B cell (primary cell): ENCODE measurements around the gene PCSK9. TPM values are rescaled to one million over a fixed set of nuclear protein-coding genes. Genes with fewer than 3 reads are reported as not detected.

Source experiments
- polyA plus RNA-seq: library from polyadenylated mRNA; depleted of rRNA; stranded (reverse); fragments of >200 nt; gene quantifications from 2 replicates; pipeline ENCODE4 v1.2.3, GENCODE V29; 2012
- total RNA-seq, 2 donors: library from RNA; stranded (reverse); fragments of 120-200 nt in 1 of 2; gene quantifications; 1 replicate in 1 of 2; 2 replicates in 1 of 2; pipeline versions ENCODE4 v1.2.3 to v1.2.4, GENCODE V29; 2013 to 2022

The PCSK9 gene
- total and polyA plus RNA-seq, 2 donors (not counting 1 experiment from before 2014, with no cell fraction given): not detected

Other genes starting within 250 kb of the PCSK9 start
- gene TTC22, start 238.2 kb upstream of the PCSK9 start, total RNA-seq: 10.4 and 10.9 TPM in 2 replicates
- gene TTC22, start 238.2 kb upstream of the PCSK9 start, polyA plus RNA-seq: 5.1 and 7.8 TPM in 2 replicates
- 10.5 and 13.3 TPM in 2 replicates for gene DHCR24, start 152.4 kb upstream of the PCSK9 start, total RNA-seq
- 1.9 and 5.2 TPM in 2 replicates for gene DHCR24, start 152.4 kb upstream of the PCSK9 start, polyA plus RNA-seq
- gene TMEM61, start 58.9 kb upstream of the PCSK9 start, total RNA-seq: not detected in 2 replicates
- gene TMEM61, start 58.9 kb upstream of the PCSK9 start, polyA plus RNA-seq: not detected in 2 replicates
- gene BSND, start 40.6 kb upstream of the PCSK9 start, total RNA-seq: not detected in 2 replicates
- gene BSND, start 40.6 kb upstream of the PCSK9 start, polyA plus RNA-seq: not detected in 2 replicates
- gene USP24, start 175.8 kb downstream of the PCSK9 start, total RNA-seq: 152 and 183 TPM in 2 replicates
- 18.9 and 32.1 TPM in 2 replicates for gene USP24, start 175.8 kb downstream of the PCSK9 start, polyA plus RNA-seq